Osteocyte (in vitro differentiated cells): Measurements from ENCODE around the gene CMPK2. TPM values are rescaled to one million over a fixed set of nuclear protein-coding genes. Genes with fewer than 3 reads are reported as not detected.

Experiments
- DNase-seq: peaks from one replicate; pipeline ENCODE4 v3.0.0; 2021; ENCODE audit warnings: mixed read lengths; ENCODE audit not compliant: unreplicated experiment; ENCODE audit errors: extremely low spot score
- H3K27ac Mint-ChIP-seq: one replicate; pipeline ENCODE4 v1.8.0; 2021; ENCODE audit warnings: mild to moderate bottlenecking, mixed read lengths; ENCODE audit not compliant: unreplicated experiment
- H3K27me3 Mint-ChIP-seq: one replicate; pipeline ENCODE4 v1.8.0; 2021; ENCODE audit warnings: mixed read lengths; ENCODE audit not compliant: unreplicated experiment
- H3K36me3 Mint-ChIP-seq: one replicate; pipeline ENCODE4 v1.8.0; 2021; ENCODE audit warnings: mixed read lengths; ENCODE audit not compliant: unreplicated experiment
- H3K4me1 Mint-ChIP-seq: one replicate; pipeline ENCODE4 v1.8.0; 2021; ENCODE audit warnings: mixed read lengths; ENCODE audit not compliant: unreplicated experiment
- H3K4me3 Mint-ChIP-seq: one replicate; pipeline ENCODE4 v1.8.0; 2021; ENCODE audit warnings: mild to moderate bottlenecking, moderate library complexity, mixed read lengths; ENCODE audit not compliant: unreplicated experiment
- H3K9me3 Mint-ChIP-seq: one replicate; pipeline ENCODE4 v1.8.0; 2021; ENCODE audit warnings: mixed read lengths; ENCODE audit not compliant: unreplicated experiment
- CTCF ChIP-seq: fragments of 200-600 bp; sonication (generic); IDR thresholded peaks from 2 replicates; pipeline ENCODE4 v1.5.0; 2021; ENCODE audit warnings: antibody characterized with exemption, mild to moderate bottlenecking, moderate library complexity
- total RNA-seq: library from RNA; stranded (reverse); gene quantifications from 2 replicates; pipeline ENCODE4 v1.2.1, GENCODE V29; 2021

The CMPK2 gene
- total RNA-seq, 1 donor from 2014 or later, result 1.1 TPM

GRCh38 chr2:6872394-6872793 lies 6.7 kb upstream of the CMPK2 start:
- no peak overlapping the region for H3K27ac Mint-ChIP-seq
- no peaks in the 10 kb centered on the region for H3K36me3 Mint-ChIP-seq
- H3K4me3 Mint-ChIP-seq, result no peak overlapping the region
- no peaks in the 10 kb centered on the region for H3K4me1 Mint-ChIP-seq
- no peak for DNase-seq
- TF ChIP-seq CTCF, result no peak
- peaks cover 4% of the 10 kb centered on the region for H3K9me3 Mint-ChIP-seq
- H3K27me3 Mint-ChIP-seq, result peaks cover 39% of the 10 kb centered on the region

- H3K27me3 Mint-ChIP-seq, result peaks cover 31% of the 10 kb centered on the region
- no peaks in the 10 kb centered on the region for H3K36me3 Mint-ChIP-seq
- no peak overlapping the region for H3K27ac Mint-ChIP-seq
- no peak overlapping the region for H3K4me3 Mint-ChIP-seq
- TF ChIP-seq CTCF, result no peak
- H3K4me1 Mint-ChIP-seq, result peaks cover 6% of the 10 kb centered on the region
- DNase-seq, result no peak
- no peaks in the 10 kb centered on the region for H3K9me3 Mint-ChIP-seq
These were observed 1.3 kb upstream of the CMPK2 start for GRCh38 chr2:6866982-6867381.

- Mint-ChIP-seq H3K9me3 (no peaks in the 10 kb centered on the region), H3K4me3 (peak overlapping the region; percentile 83), H3K27me3 (peaks cover 26% of the 10 kb centered on the region), H3K4me1 (peaks cover 6% of the 10 kb centered on the region), H3K36me3 (no peaks in the 10 kb centered on the region), H3K27ac (no peak overlapping the region)
- no peak for DNase-seq
- peak; percentile 58 for TF ChIP-seq CTCF
These were observed 566 bp upstream of the CMPK2 start for GRCh38 chr2:6866275-6866671.

GRCh38 chr2:6864923-6865345 lies 773 bp downstream of the CMPK2 start:
- TF ChIP-seq CTCF, result no peak
- H3K4me1 Mint-ChIP-seq, result peaks cover 6% of the 10 kb centered on the region
- H3K27ac Mint-ChIP-seq, result no peak overlapping the region
- H3K4me3 Mint-ChIP-seq, result peak overlapping the region; percentile 29
- H3K9me3 Mint-ChIP-seq, result peaks cover 3% of the 10 kb centered on the region
- H3K27me3 Mint-ChIP-seq, result peaks cover 19% of the 10 kb centered on the region
- no peaks in the 10 kb centered on the region for H3K36me3 Mint-ChIP-seq
- no peak for DNase-seq

- Mint-ChIP-seq H3K4me3 (peak overlapping the region; percentile 18), H3K36me3 (no peaks in the 10 kb centered on the region), H3K27me3 (peaks cover 13% of the 10 kb centered on the region), H3K4me1 (peaks cover 6% of the 10 kb centered on the region), H3K27ac (no peak overlapping the region), H3K9me3 (peaks cover 3% of the 10 kb centered on the region)
- no peak for DNase-seq
- TF ChIP-seq CTCF, result no peak
These were observed 1.4 kb downstream of the CMPK2 start for GRCh38 chr2:6864231-6864754.
